Esophagus squamous epithelium (tissue), 5 donors: ENCODE results near the gene VILL. TPM values are rescaled to one million over a fixed set of nuclear protein-coding genes. Genes with fewer than 3 reads are reported as not detected.

Experiments
- DNase-seq: peaks from one replicate; lab custom pipeline; 2025; lab: John Stamatoyannopoulos, UW
- H3K27ac ChIP-seq, 4 donors: fragments of 200-600 bp; sonication (generic); one replicate each; pipeline ENCODE4 v1.5.1; 2016 to 2019; ENCODE audit warnings: mild to moderate bottlenecking in 1 of 4
- H3K27me3 ChIP-seq, 4 donors: fragments of 200-600 bp; sonication (generic); 1 replicate in 3 of 4; 2 replicates in 1 of 4; pipeline versions ENCODE4 v1.5.1 to v1.6.0; 2017 to 2021; ENCODE audit warnings: antibody characterized with exemption in 1 of 4
- H3K36me3 ChIP-seq, 3 donors: fragments of 200-600 bp; sonication (generic); one replicate each; pipeline ENCODE4 v1.5.1; 2016 to 2019
- H3K4me1 ChIP-seq, 3 donors: fragments of 200-600 bp; sonication (generic); one replicate each; pipeline ENCODE4 v1.5.1; 2017 to 2019
- H3K4me3 ChIP-seq, 4 donors: fragments of 200-600 bp; sonication (generic); 1 replicate in 3 of 4; 2 replicates in 1 of 4; pipeline ENCODE4 v1.5.1; 2016 to 2019; ENCODE audit warnings: mild to moderate bottlenecking in 2 of 4, moderate library complexity in 1 of 4
- H3K9me3 ChIP-seq, 3 donors: fragments of 200-600 bp; sonication (generic); one replicate each; pipeline ENCODE4 v1.5.1; 2016 to 2019
- POLR2A ChIP-seq, 4 donors: fragments of 450-650 bp; IDR thresholded peaks; one replicate each; pipeline ENCODE4 v1.6.1; 2017; ENCODE audit warnings: antibody characterized with exemption in 4 of 4, mild to moderate bottlenecking in 4 of 4, moderate library complexity in 3 of 4
- WGBS, 2 donors: methylation state at CpG; one replicate each; pipeline ENCODE4 v1.1.5; 2018; 5-methylcytosine and 5-hydroxymethylcytosine counted together
- intact Hi-C: fragments of 100-400 bp; cut with DNase I; formaldehyde crosslinking; loops from one replicate; pipeline ENCODE4 v1.15.0; 2022
- total RNA-seq, 4 donors: library from RNA; depleted of rRNA; stranded (reverse); fragments of >200 nt; gene quantifications; one replicate each; pipeline ENCODE4 v1.1.0, GENCODE V29; 2016
- TF ChIP-seq, protein P1 (sequence below), 6 experiments: fragments of 450-650 bp in 4 of 6; fragments of 200-600 bp in 2 of 6; sonication (generic) in 2 of 6; IDR thresholded peaks; one replicate each; pipeline ENCODE4 v1.5.1; 2016 to 2019; ENCODE audit warnings: antibody characterized with exemption in 6 of 6, mild to moderate bottlenecking in 4 of 6, moderate library complexity in 4 of 6
- donor health status: DM: yes; HTN: yes; CAD: no.

The VILL gene
- total RNA-seq, 4 donors from 2014 or later: 5.5 to 13.0 (median 6.1) TPM

- TF ChIP-seq, protein P1, sequence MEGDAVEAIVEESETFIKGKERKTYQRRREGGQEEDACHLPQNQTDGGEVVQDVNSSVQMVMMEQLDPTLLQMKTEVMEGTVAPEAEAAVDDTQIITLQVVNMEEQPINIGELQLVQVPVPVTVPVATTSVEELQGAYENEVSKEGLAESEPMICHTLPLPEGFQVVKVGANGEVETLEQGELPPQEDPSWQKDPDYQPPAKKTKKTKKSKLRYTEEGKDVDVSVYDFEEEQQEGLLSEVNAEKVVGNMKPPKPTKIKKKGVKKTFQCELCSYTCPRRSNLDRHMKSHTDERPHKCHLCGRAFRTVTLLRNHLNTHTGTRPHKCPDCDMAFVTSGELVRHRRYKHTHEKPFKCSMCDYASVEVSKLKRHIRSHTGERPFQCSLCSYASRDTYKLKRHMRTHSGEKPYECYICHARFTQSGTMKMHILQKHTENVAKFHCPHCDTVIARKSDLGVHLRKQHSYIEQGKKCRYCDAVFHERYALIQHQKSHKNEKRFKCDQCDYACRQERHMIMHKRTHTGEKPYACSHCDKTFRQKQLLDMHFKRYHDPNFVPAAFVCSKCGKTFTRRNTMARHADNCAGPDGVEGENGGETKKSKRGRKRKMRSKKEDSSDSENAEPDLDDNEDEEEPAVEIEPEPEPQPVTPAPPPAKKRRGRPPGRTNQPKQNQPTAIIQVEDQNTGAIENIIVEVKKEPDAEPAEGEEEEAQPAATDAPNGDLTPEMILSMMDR (IDR thresholded peaks at IDR 0.05): no peak
- TF ChIP-seq POLR2A (IDR thresholded peaks at IDR 0.05): no peak
- Histone ChIP-seq H3K4me1 (peaks cover 5 to 31% (median 9%) of the 10 kb centered on the region in 3 donors), H3K27me3 (no peaks in the 10 kb centered on the region), H3K36me3 (peaks cover 5 to 78% (median 5%) of the 10 kb centered on the region in 3 donors), H3K9me3 (no peaks in the 10 kb centered on the region), H3K27ac (no peak overlapping the region), H3K4me3 (no peak overlapping the region)
- no peak for DNase-seq
- intact Hi-C loops: no loop called here
- WGBS, 2 donors: 85 to 97% methylated on average over 5 to 7 of the region's 7 CpGs
These were observed 17.1 kb downstream of the VILL start for GRCh38 chr3:38007754-38008090.

GRCh38 chr3:38008191-38008701, 17.7 kb downstream of the VILL start:
- no CpG with 5 or more reads among the region's 19 CpGs for WGBS, 2 donors
- TF ChIP-seq, protein P1 (IDR thresholded peaks at IDR 0.05): no peak
- no peak for TF ChIP-seq POLR2A (IDR thresholded peaks at IDR 0.05)
- Histone ChIP-seq H3K9me3 (no peaks in the 10 kb centered on the region), H3K4me3 (no peak overlapping the region), H3K36me3 (peaks cover 5 to 77% (median 5%) of the 10 kb centered on the region in 3 donors), H3K27me3 (no peaks in the 10 kb centered on the region), H3K4me1 (peaks cover 5 to 26% (median 9%) of the 10 kb centered on the region in 3 donors), H3K27ac (no peak overlapping the region)
- intact Hi-C loops: no loop called here
- no peak for DNase-seq

- Histone ChIP-seq H3K4me3 (no peak overlapping the region), H3K4me1 (peaks cover 5 to 19% (median 9%) of the 10 kb centered on the region in 3 donors), H3K36me3 (peaks cover 5 to 84% (median 5%) of the 10 kb centered on the region in 3 donors), H3K27me3 (no peaks in the 10 kb centered on the region), H3K9me3 (no peaks in the 10 kb centered on the region), H3K27ac (no peak overlapping the region)
- no peak for TF ChIP-seq POLR2A (IDR thresholded peaks at IDR 0.05)
- TF ChIP-seq, protein P1 (IDR thresholded peaks at IDR 0.05): no peak
- 69 to 78% methylated on average over 4 to 7 of the region's 16 CpGs for WGBS, 2 donors
- intact Hi-C loops: no loop called here
- no peak for DNase-seq
These were observed 18.5 kb downstream of the VILL start for GRCh38 chr3:38008971-38009580.

DNA sequence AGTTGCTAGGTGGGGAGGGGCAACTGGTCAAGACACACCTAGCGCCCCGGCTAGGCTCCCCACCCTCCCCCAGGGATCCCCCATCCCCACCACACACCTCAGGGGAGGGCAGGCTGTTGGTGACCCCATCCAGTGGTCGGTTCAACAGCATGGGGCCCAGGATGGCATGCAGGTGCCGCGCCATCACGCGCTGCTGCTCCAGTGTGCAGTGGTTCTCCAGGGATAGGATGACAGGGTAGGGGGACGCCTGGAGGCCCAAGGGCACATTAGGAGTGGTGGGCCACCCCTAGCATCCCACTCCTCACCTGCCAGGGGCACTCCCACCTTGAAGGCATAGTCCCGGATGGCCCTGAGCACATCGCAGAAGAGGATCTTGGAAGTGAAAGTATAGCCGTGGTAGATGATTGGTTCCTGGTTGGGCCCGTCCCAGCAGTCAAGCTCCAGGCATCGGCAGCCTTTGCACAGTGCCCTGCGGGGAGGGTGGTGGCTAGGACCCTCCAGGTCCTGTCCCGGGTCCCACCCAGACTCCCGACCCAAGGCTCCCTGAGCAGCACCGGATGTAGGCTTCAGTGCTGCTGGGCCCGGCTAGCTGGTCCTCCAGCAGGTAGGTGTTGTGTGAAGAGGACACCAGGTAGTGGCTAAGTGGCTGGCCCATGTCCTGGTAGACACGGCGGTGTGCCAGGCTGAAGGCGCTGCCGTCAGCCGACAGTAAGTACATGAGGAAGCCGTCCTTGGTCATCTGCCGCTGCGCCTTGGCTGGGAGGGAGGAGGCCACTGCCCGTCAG, 19.4 kb downstream of the VILL start:
- intact Hi-C loops: no loop called here
- Histone ChIP-seq H3K27me3 (no peaks in the 10 kb centered on the region), H3K27ac (no peak overlapping the region), H3K4me1 (peaks cover 4 to 10% (median 5%) of the 10 kb centered on the region in 3 donors), H3K9me3 (no peaks in the 10 kb centered on the region), H3K4me3 (no peak overlapping the region), H3K36me3 (peaks cover 5 to 93% (median 5%) of the 10 kb centered on the region in 3 donors)
- no peak for DNase-seq
- no peak for TF ChIP-seq POLR2A (IDR thresholded peaks at IDR 0.05)
- TF ChIP-seq, protein P1 (IDR thresholded peaks at IDR 0.05): no peak
- WGBS, 2 donors: 78 to 93% methylated on average over 3 to 6 of the region's 27 CpGs

- Histone ChIP-seq H3K27me3 (no peaks in the 10 kb centered on the region), H3K9me3 (peaks cover 0 to 2% (median 0%) of the 10 kb centered on the region in 3 donors), H3K36me3 (peaks cover 5 to 99% (median 9%) of the 10 kb centered on the region in 3 donors), H3K27ac (no peak overlapping the region), H3K4me1 (no peaks in the 10 kb centered on the region), H3K4me3 (no peak overlapping the region)
- TF ChIP-seq POLR2A (IDR thresholded peaks at IDR 0.05): no peak
- TF ChIP-seq, protein P1 (IDR thresholded peaks at IDR 0.05): no peak
- DNase-seq: no peak
- intact Hi-C loops: no loop called here
- WGBS, 2 donors: 95 to 100% methylated on average over 1 to 4 of the region's 21 CpGs
These were observed 20.5 kb downstream of the VILL start for GRCh38 chr3:38011111-38011510.
